ENCODE data around the gene TFDP2. TPM values are rescaled to one million over a fixed set of nuclear protein-coding genes. Genes with fewer than 3 reads are reported as not detected.
"Not testable (repeated sequence)": the region's sequence is repeated elsewhere in the genome, so short reads cannot be mapped to it uniquely, and the experiment has no call there.

Gene TFDP2
- total RNA-seq, 2 donors from 2014 or later = 62.7 to 76.4 TPM

- H3K27me3 Mint-ChIP-seq (ENCODE audit: insufficient read depth) = no peaks in the 10 kb centered on the region
- no peak overlapping the region for H3K4me3 Mint-ChIP-seq
- no peaks in the 10 kb centered on the region for H3K4me1 Mint-ChIP-seq
- peaks cover 84% of the 10 kb centered on the region for H3K36me3 Mint-ChIP-seq (ENCODE audit: low read depth)
- no peak overlapping the region for H3K27ac ChIP-seq (ENCODE audit: low read depth, low read length)
- peaks cover 89% of the 10 kb centered on the region for H3K36me3 ChIP-seq (ENCODE audit: control insufficient read depth, insufficient read depth, low read length)
- no peaks in the 10 kb centered on the region for H3K27me3 ChIP-seq (ENCODE audit: control insufficient read depth, insufficient read depth, low read length, poor library complexity, severe bottlenecking)
- TF ChIP-seq CTCF (conservative IDR thresholded peaks at IDR 0.05) = no peak
- DNase-seq = no peak
- H3K4me1 ChIP-seq (ENCODE audit: control insufficient read depth, insufficient read depth, low read length) = no peaks in the 10 kb centered on the region
- no peak overlapping the region for H3K9ac ChIP-seq (ENCODE audit: extremely low read depth, low read length, poor library complexity, severe bottlenecking)
- WGBS, 2 experiments (ENCODE audit: insufficient coverage in 1 of 2, insufficient read length in 1 of 2) = 93 to 96% methylated on average over 3 to 4 of the region's 4 CpGs
- H3K4me3 ChIP-seq (ENCODE audit: low read length) = no peak overlapping the region
- H3K27ac Mint-ChIP-seq = no peak overlapping the region
- H3K9me3 ChIP-seq (ENCODE audit: control insufficient read depth, low read length) = peaks cover 21% of the 10 kb centered on the region
- peaks cover 9% of the 10 kb centered on the region for H3K9me3 Mint-ChIP-seq
These were observed 235.0 kb downstream of the TFDP2 start for GRCh38 chr3:141914311-141914710.

- peak; percentile 84 for TF ChIP-seq CTCF (conservative IDR thresholded peaks at IDR 0.05)
- WGBS, 2 experiments (ENCODE audit: insufficient coverage in 1 of 2, insufficient read length in 1 of 2) = 91% methylated on average over 1 of the region's 1 CpG; no CpG with 5 or more reads in 1 of the 2 experiments
- Mint-ChIP-seq H3K4me1 (peaks cover under 1% of the 10 kb centered on the region), H3K27me3 (ENCODE audit: insufficient read depth) (no peaks in the 10 kb centered on the region), H3K9me3 (peaks cover 9% of the 10 kb centered on the region), H3K4me3 (no peak overlapping the region), H3K27ac (no peak overlapping the region), H3K36me3 (ENCODE audit: low read depth) (peaks cover 87% of the 10 kb centered on the region)
- Histone ChIP-seq H3K27ac (ENCODE audit: low read depth, low read length) (no peak overlapping the region), H3K4me1 (ENCODE audit: control insufficient read depth, insufficient read depth, low read length) (peaks cover 4% of the 10 kb centered on the region), H3K4me3 (ENCODE audit: low read length) (no peak overlapping the region), H3K36me3 (ENCODE audit: control insufficient read depth, insufficient read depth, low read length) (peaks cover 89% of the 10 kb centered on the region), H3K9ac (ENCODE audit: extremely low read depth, low read length, poor library complexity, severe bottlenecking) (no peak overlapping the region), H3K27me3 (ENCODE audit: control insufficient read depth, insufficient read depth, low read length, poor library complexity, severe bottlenecking) (no peaks in the 10 kb centered on the region), H3K9me3 (ENCODE audit: control insufficient read depth, low read length) (peaks cover 21% of the 10 kb centered on the region)
- peak; percentile 58 for DNase-seq
These were observed 236.1 kb downstream of the TFDP2 start for GRCh38 chr3:141913150-141913811.

GRCh38 chr3:141909986-141910385, 239.4 kb downstream of the TFDP2 start:
- WGBS, 2 experiments (ENCODE audit: insufficient coverage in 1 of 2, insufficient read length in 1 of 2) = 95 to 99% methylated on average over 4 of the region's 4 CpGs
- not testable (repeated sequence) for H3K9me3 Mint-ChIP-seq; H3K4me1 ChIP-seq (ENCODE audit: control insufficient read depth, insufficient read depth, low read length); H3K9ac ChIP-seq (ENCODE audit: extremely low read depth, low read length, poor library complexity, severe bottlenecking); H3K4me3 ChIP-seq (ENCODE audit: low read length); H3K4me3 Mint-ChIP-seq; H3K27ac Mint-ChIP-seq; H3K27me3 ChIP-seq (ENCODE audit: control insufficient read depth, insufficient read depth, low read length, poor library complexity, severe bottlenecking); DNase-seq; H3K27ac ChIP-seq (ENCODE audit: low read depth, low read length); H3K27me3 Mint-ChIP-seq (ENCODE audit: insufficient read depth); H3K4me1 Mint-ChIP-seq
- H3K9me3 ChIP-seq (ENCODE audit: control insufficient read depth, low read length) = peaks cover 12% of the 10 kb centered on the region
- H3K36me3 ChIP-seq (ENCODE audit: control insufficient read depth, insufficient read depth, low read length) = peaks cover 88% of the 10 kb centered on the region
- peaks cover 77% of the 10 kb centered on the region for H3K36me3 Mint-ChIP-seq (ENCODE audit: low read depth)

- Histone ChIP-seq H3K4me1 (ENCODE audit: control insufficient read depth, insufficient read depth, low read length) (peaks cover 4% of the 10 kb centered on the region), H3K4me3 (ENCODE audit: low read length) (no peak overlapping the region), H3K27me3 (ENCODE audit: control insufficient read depth, insufficient read depth, low read length, poor library complexity, severe bottlenecking) (no peaks in the 10 kb centered on the region), H3K27ac (ENCODE audit: low read depth, low read length) (no peak overlapping the region), H3K9ac (ENCODE audit: extremely low read depth, low read length, poor library complexity, severe bottlenecking) (no peak overlapping the region), H3K9me3 (ENCODE audit: control insufficient read depth, low read length) (peaks cover 12% of the 10 kb centered on the region), H3K36me3 (ENCODE audit: control insufficient read depth, insufficient read depth, low read length) (peaks cover 86% of the 10 kb centered on the region)
- Mint-ChIP-seq H3K36me3 (ENCODE audit: low read depth) (peaks cover 73% of the 10 kb centered on the region), H3K9me3 (peaks cover 9% of the 10 kb centered on the region), H3K27me3 (ENCODE audit: insufficient read depth) (no peaks in the 10 kb centered on the region), H3K27ac (no peak overlapping the region), H3K4me1 (peaks cover 1% of the 10 kb centered on the region), H3K4me3 (no peak overlapping the region)
- DNase-seq = no peak
- no peak for TF ChIP-seq CTCF (conservative IDR thresholded peaks at IDR 0.05)
These were observed 239.9 kb downstream of the TFDP2 start for GRCh38 chr3:141909408-141909807.

Measured in endodermal cell (in vitro differentiated cells).